ENCODE results near the gene C1QBP. TPM values are rescaled to one million over a fixed set of nuclear protein-coding genes. Genes with fewer than 3 reads are reported as not detected.
"Not testable (repeated sequence)": the region's sequence is repeated elsewhere in the genome, so short reads cannot be mapped to it uniquely, and the experiment has no call there.

The C1QBP gene
- total and polyA plus RNA-seq, 2 of the 8 experiments (the other 6 are each of a cell fraction or from before 2014, with no cell fraction given) = 355 to 454 TPM

DNA sequence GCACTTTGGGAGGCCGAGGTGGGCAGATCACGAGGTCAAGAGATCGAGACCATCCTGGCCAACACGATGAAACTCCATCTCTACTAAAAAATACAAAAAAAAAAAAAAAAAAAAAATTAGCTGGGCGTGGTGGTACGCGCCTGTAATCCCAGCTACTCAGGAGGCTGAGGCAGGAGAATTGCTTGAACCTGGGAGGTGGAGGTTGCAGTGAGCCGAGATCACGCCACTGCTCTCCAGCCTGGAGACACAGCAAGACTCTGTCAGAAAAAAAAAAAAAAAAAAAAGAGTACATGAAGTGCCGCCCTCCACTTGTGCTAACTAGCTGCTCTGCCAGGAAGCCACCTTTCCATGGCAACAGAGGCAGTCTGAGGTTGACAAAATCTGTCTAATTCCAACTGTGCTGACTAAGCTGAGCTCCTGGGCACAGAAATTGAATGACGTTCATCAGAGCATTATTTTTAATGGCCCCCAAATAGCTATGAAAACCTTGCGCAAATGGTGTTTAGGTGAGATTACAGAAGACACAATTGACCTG, 3.1 kb downstream of the C1QBP start:
- H2BK12ac ChIP-seq (ENCODE audit: low read depth, low read length); H2AK5ac ChIP-seq (ENCODE audit: low read depth, low read length); H4K5ac ChIP-seq (ENCODE audit: insufficient read length, low read depth, low read length); H2BK120ac ChIP-seq (replicated peaks; ENCODE audit: low read depth, low read length); H4K91ac ChIP-seq (replicated peaks; ENCODE audit: insufficient read length, low read length); H3K27me3 ChIP-seq (replicated peaks in 1 of 4; ENCODE audit: control insufficient read depth in 3 of 4, extremely low read depth in 1 of 4, insufficient read depth in 3 of 4, low read length in 3 of 4); H3K9me3 ChIP-seq (ENCODE audit: insufficient read depth in 2 of 2, low read depth in 1 of 2, low read length in 1 of 2); DNase-seq (ENCODE audit: low read depth in 1 of 2, low spot score in 2 of 2); H2BK5ac ChIP-seq (ENCODE audit: low read depth, low read length); H2BK20ac ChIP-seq (ENCODE audit: low read length); H3K18ac ChIP-seq (ENCODE audit: extremely low read depth, low read length); H3K9ac ChIP-seq (replicated peaks in 1 of 4; ENCODE audit: extremely low read depth in 1 of 4, low read depth in 3 of 4, low read length in 3 of 4); H3K27ac ChIP-seq (ENCODE audit: low read depth, low read length); H3K56ac ChIP-seq (replicated peaks; ENCODE audit: insufficient read length, low read depth, low read length); FAIRE-seq; H3K23ac ChIP-seq (ENCODE audit: insufficient read length); H3K4me1 ChIP-seq (replicated peaks in 1 of 4; ENCODE audit: control insufficient read depth in 3 of 4, insufficient read depth in 4 of 4, low read length in 3 of 4); H3K79me1 ChIP-seq (ENCODE audit: low read depth, low read length); H2BK15ac ChIP-seq (ENCODE audit: low read length); H4K8ac ChIP-seq (ENCODE audit: extremely low read depth, insufficient read depth, low read length); H3K23me2 ChIP-seq (ENCODE audit: low read depth, low read length); H3K4me3 ChIP-seq (ENCODE audit: extremely low read depth in 1 of 4, insufficient read depth in 2 of 4, low read depth in 3 of 4, low read length in 4 of 4); H3K14ac ChIP-seq (ENCODE audit: insufficient read length); H2AFZ ChIP-seq (ENCODE audit: low read length); H3K4ac ChIP-seq (replicated peaks; ENCODE audit: insufficient read length, low read depth, low read length): not testable (repeated sequence)
- ChIA-PET CTCF (ENCODE audit: partially characterized antibody) (interaction anchor here (1.6 kb wide), 1 partner anchor 18 kb away, joined by 4 read pairs; no protein-coding TSS in a partner anchor), POLR2A (ENCODE audit: partially characterized antibody) (interaction anchor here (0.6 to 21.2 kb wide), 5 partner anchors 7 to 1962 kb away, joined by 4 to 228 read pairs (median 5); partner anchors contain the start of genes DERL2, MIS12, NUP88 and RPAIN)
- 94% methylated on average over 9 of the region's 12 CpGs; no CpG with 5 or more reads in 1 of the 2 experiments for WGBS, 2 experiments (ENCODE audit: extremely low coverage in 1 of 2, insufficient coverage in 1 of 2, insufficient read length in 1 of 2, insufficient replicate concordance in 2 of 2, low coverage in 1 of 2, low lambda C conversion rate in 2 of 2, missing lambda C conversion rate in 1 of 2)
- peaks cover 12 to 41% of the 10 kb centered on the region in 2 experiments for H3K79me2 ChIP-seq (ENCODE audit: control insufficient read depth in 1 of 2, insufficient read depth in 2 of 2, low read length in 2 of 2)
- H4K20me1 ChIP-seq (replicated peaks in 1 of 2; ENCODE audit: control insufficient read depth in 1 of 2, insufficient read depth in 2 of 2, low read length in 2 of 2) = peaks cover 5 to 25% of the 10 kb centered on the region in 2 experiments
- 0 out of 4 replicates have a peak overlapping the region, but pooled peaks of 1 of the 2 experiments have one; percentile 5 for H3K4me2 ChIP-seq (ENCODE audit: insufficient read depth in 1 of 2, low read depth in 2 of 2, low read length in 2 of 2)
- peaks cover 26 to 72% (median 54%) of the 10 kb centered on the region in 4 experiments for H3K36me3 ChIP-seq (ENCODE audit: control insufficient read depth in 2 of 4, insufficient read depth in 4 of 4, low read length in 3 of 4)

All from H1 (cell line).